NK-92 (cell line): ENCODE results near the gene EYS.

Experiments used
- DNase-seq: peaks from one replicate; lab custom pipeline; 2025; ENCODE audit not compliant: unreplicated experiment; lab: John Stamatoyannopoulos, UW

EYS gene

GRCh38 chr6:64679416-64679815, 1027.6 kb downstream of the EYS start:
- DNase-seq = no peak

- no peak for DNase-seq
Observed at GRCh38 chr6:64672651-64673050, 1034.4 kb downstream of the EYS start.

GRCh38 chr6:64672131-64672530, 1034.9 kb downstream of the EYS start:
- DNase-seq = no peak

- no peak for DNase-seq
Observed at GRCh38 chr6:64665137-64665536, 1041.9 kb downstream of the EYS start.

GRCh38 chr6:64664480-64664879, 1042.5 kb downstream of the EYS start:
- no peak for DNase-seq

GRCh38 chr6:64644024-64644423, 1063.0 kb downstream of the EYS start:
- DNase-seq = no peak

- DNase-seq = no peak
Observed at GRCh38 chr6:64630901-64631300, 1076.1 kb downstream of the EYS start.

- DNase-seq = no peak
Observed at GRCh38 chr6:64622944-64623343, 1084.1 kb downstream of the EYS start.

GRCh38 chr6:64602993-64603392, 1104.0 kb downstream of the EYS start:
- no peak for DNase-seq

- DNase-seq = no peak
Observed at GRCh38 chr6:64591676-64592036, 1115.4 kb downstream of the EYS start.

- DNase-seq = no peak
Observed at GRCh38 chr6:64590965-64591675, 1115.9 kb downstream of the EYS start.

GRCh38 chr6:64589961-64590360, 1117.1 kb downstream of the EYS start:
- no peak for DNase-seq

GRCh38 chr6:64580346-64580745, 1126.7 kb downstream of the EYS start:
- DNase-seq = no peak

GRCh38 chr6:64553249-64553786, 1153.7 kb downstream of the EYS start:
- DNase-seq = no peak

GRCh38 chr6:64547594-64548268, 1159.3 kb downstream of the EYS start:
- DNase-seq = no peak

- DNase-seq = no peak
Observed at GRCh38 chr6:64539917-64540316, 1167.1 kb downstream of the EYS start.

GRCh38 chr6:64538722-64539121, 1168.3 kb downstream of the EYS start:
- no peak for DNase-seq

- DNase-seq = no peak
Observed at GRCh38 chr6:64527899-64528298, 1179.1 kb downstream of the EYS start.

GRCh38 chr6:64522859-64523258, 1184.2 kb downstream of the EYS start:
- DNase-seq = no peak

GRCh38 chr6:64520050-64520449, 1187.0 kb downstream of the EYS start:
- no peak for DNase-seq

- DNase-seq = no peak
Observed at GRCh38 chr6:64516393-64516792, 1190.6 kb downstream of the EYS start.

- no peak for DNase-seq
Observed at GRCh38 chr6:64507661-64508060, 1199.4 kb downstream of the EYS start.

GRCh38 chr6:64505312-64505711, 1201.7 kb downstream of the EYS start:
- no peak for DNase-seq
